Measurements from ENCODE around the gene TRMT1L.

The TRMT1L gene

GRCh38 chr1:185111873-185112272 lies 44.9 kb downstream of the TRMT1L start:
- DNase-seq: no peak

GRCh38 chr1:185110145-185110544 lies 46.6 kb downstream of the TRMT1L start:
- DNase-seq: no peak

GRCh38 chr1:185108321-185108720 lies 48.4 kb downstream of the TRMT1L start:
- no peak for DNase-seq

- no peak for DNase-seq
Observed at GRCh38 chr1:185105121-185105520, 51.6 kb downstream of the TRMT1L start.

- no peak for DNase-seq
Observed at GRCh38 chr1:185104083-185104482, 52.7 kb downstream of the TRMT1L start.

GRCh38 chr1:185096531-185096930 lies 60.2 kb downstream of the TRMT1L start:
- DNase-seq: no peak

GRCh38 chr1:185094761-185095160 lies 62.0 kb downstream of the TRMT1L start:
- DNase-seq: no peak

GRCh38 chr1:185091480-185091879 lies 65.3 kb downstream of the TRMT1L start:
- DNase-seq: no peak

GRCh38 chr1:185087746-185088145 lies 69.0 kb downstream of the TRMT1L start:
- DNase-seq: no peak

- DNase-seq: no peak
Observed at GRCh38 chr1:185087101-185087500, 69.7 kb downstream of the TRMT1L start.

GRCh38 chr1:185083818-185084217 lies 72.9 kb downstream of the TRMT1L start:
- no peak for DNase-seq

GRCh38 chr1:185080422-185080821 lies 76.3 kb downstream of the TRMT1L start:
- DNase-seq: no peak

- no peak for DNase-seq
Observed at GRCh38 chr1:185077374-185077773, 79.4 kb downstream of the TRMT1L start.

- DNase-seq: no peak
Observed at GRCh38 chr1:185075476-185075875, 81.3 kb downstream of the TRMT1L start.

GRCh38 chr1:185074307-185074706 lies 82.4 kb downstream of the TRMT1L start:
- DNase-seq: no peak

- DNase-seq: no peak
Observed at GRCh38 chr1:185073725-185074124, 83.0 kb downstream of the TRMT1L start.

GRCh38 chr1:185070051-185070450 lies 86.7 kb downstream of the TRMT1L start:
- DNase-seq: no peak

- DNase-seq: no peak
Observed at GRCh38 chr1:185069202-185069772, 87.5 kb downstream of the TRMT1L start.

- no peak for DNase-seq
Observed at GRCh38 chr1:185068341-185068740, 88.4 kb downstream of the TRMT1L start.
